ENCODE measurements around the gene GPR78.

Gene GPR78

GRCh38 chr4:8538703-8539567 lies 41.3 kb upstream of the GPR78 start:
- Histone ChIP-seq H3K18ac (ENCODE audit: low read depth in 1 of 2, low read length in 2 of 2) (no peak overlapping the region), H2BK15ac (ENCODE audit: low read depth, poor library complexity, severe bottlenecking) (no peak overlapping the region), H2BK5ac (ENCODE audit: low read depth, low read length, poor library complexity, severe bottlenecking) (no peak overlapping the region), H3K14ac (ENCODE audit: low read length in 2 of 2) (no peak overlapping the region), H3K4me3 (ENCODE audit: insufficient read depth in 1 of 2, low read depth in 1 of 2, low read length in 2 of 2) (no peak overlapping the region), H3K4ac (ENCODE audit: low read depth in 1 of 2, low read length in 2 of 2) (no peak overlapping the region), H2BK120ac (ENCODE audit: low read depth, low read length) (no peak overlapping the region), H2BK12ac (ENCODE audit: low read length in 2 of 2) (no peak overlapping the region), H3K79me1 (replicated peaks; ENCODE audit: low read length, poor library complexity, severe bottlenecking) (no peaks in the 10 kb centered on the region), H2AK5ac (ENCODE audit: low read length, severe bottlenecking) (no peak overlapping the region), H4K91ac (ENCODE audit: low read length) (no peak overlapping the region), H3K9me3 (ENCODE audit: control insufficient read depth, low read length) (no peaks in the 10 kb centered on the region), H3K27me3 (ENCODE audit: control insufficient read depth in 1 of 2, insufficient read depth in 1 of 2, low read length in 2 of 2) (no peaks in the 10 kb centered on the region), H3K36me3 (ENCODE audit: control insufficient read depth in 1 of 2, insufficient read depth in 2 of 2, low read depth in 1 of 2, low read length in 2 of 2) (no peaks in the 10 kb centered on the region), H3K23ac (ENCODE audit: low read length in 2 of 2) (no peak overlapping the region), H4K8ac (ENCODE audit: low read length) (no peak overlapping the region), H2AFZ (ENCODE audit: low read depth, low read length) (no peak overlapping the region), H3K4me2 (ENCODE audit: low read length, poor library complexity, severe bottlenecking) (no peak overlapping the region), H3K4me1 (ENCODE audit: control insufficient read depth, insufficient read depth, low read depth, low read length) (peaks cover 11% of the 10 kb centered on the region), H3K9ac (ENCODE audit: low read length) (peak overlapping the region; percentile 47), H3K27ac (ENCODE audit: low read length, poor library complexity, severe bottlenecking) (no peak overlapping the region)
- WGBS: 81% methylated on average over 15 of the region's 15 CpGs
- peak; percentile 55 for DNase-seq

- no peak overlapping the region for H3K4me3 ChIP-seq (ENCODE audit: insufficient read depth in 1 of 2, low read depth in 1 of 2, low read length in 2 of 2)
- H3K9ac ChIP-seq (ENCODE audit: low read length): no peak overlapping the region
- H3K36me3 ChIP-seq (ENCODE audit: control insufficient read depth in 1 of 2, insufficient read depth in 2 of 2, low read depth in 1 of 2, low read length in 2 of 2): no peaks in the 10 kb centered on the region
- no peaks in the 10 kb centered on the region for H3K79me1 ChIP-seq (replicated peaks; ENCODE audit: low read length, poor library complexity, severe bottlenecking)
- H2BK120ac ChIP-seq (ENCODE audit: low read depth, low read length): no peak overlapping the region
- no peak overlapping the region for H2AK5ac ChIP-seq (ENCODE audit: low read length, severe bottlenecking)
- no peak overlapping the region for H3K4me2 ChIP-seq (ENCODE audit: low read length, poor library complexity, severe bottlenecking)
- no peak overlapping the region for H3K4ac ChIP-seq (ENCODE audit: low read depth in 1 of 2, low read length in 2 of 2)
- H2AFZ ChIP-seq (ENCODE audit: low read depth, low read length): no peak overlapping the region
- 82% methylated on average over 5 of the region's 5 CpGs for WGBS
- H3K9me3 ChIP-seq (ENCODE audit: control insufficient read depth, low read length): no peaks in the 10 kb centered on the region
- no peak overlapping the region for H4K91ac ChIP-seq (ENCODE audit: low read length)
- H3K14ac ChIP-seq (ENCODE audit: low read length in 2 of 2): no peak overlapping the region
- no peaks in the 10 kb centered on the region for H3K27me3 ChIP-seq (ENCODE audit: control insufficient read depth in 1 of 2, insufficient read depth in 1 of 2, low read length in 2 of 2)
- peaks cover 9% of the 10 kb centered on the region for H3K4me1 ChIP-seq (ENCODE audit: control insufficient read depth, insufficient read depth, low read depth, low read length)
- H3K27ac ChIP-seq (ENCODE audit: low read length, poor library complexity, severe bottlenecking): no peak overlapping the region
- no peak overlapping the region for H3K18ac ChIP-seq (ENCODE audit: low read depth in 1 of 2, low read length in 2 of 2)
- H3K23ac ChIP-seq (ENCODE audit: low read length in 2 of 2): no peak overlapping the region
- no peak for DNase-seq
- no peak overlapping the region for H4K8ac ChIP-seq (ENCODE audit: low read length)
- H2BK15ac ChIP-seq (ENCODE audit: low read depth, poor library complexity, severe bottlenecking): no peak overlapping the region
- no peak overlapping the region for H2BK5ac ChIP-seq (ENCODE audit: low read depth, low read length, poor library complexity, severe bottlenecking)
- H2BK12ac ChIP-seq (ENCODE audit: low read length in 2 of 2): no peak overlapping the region
These were observed 40.5 kb upstream of the GPR78 start for GRCh38 chr4:8539661-8540060.

GRCh38 chr4:8540072-8540471 lies 40.1 kb upstream of the GPR78 start:
- no peak overlapping the region for H2BK12ac ChIP-seq (ENCODE audit: low read length in 2 of 2)
- peaks cover 9% of the 10 kb centered on the region for H3K4me1 ChIP-seq (ENCODE audit: control insufficient read depth, insufficient read depth, low read depth, low read length)
- DNase-seq: no peak
- no peaks in the 10 kb centered on the region for H3K9me3 ChIP-seq (ENCODE audit: control insufficient read depth, low read length)
- no peak overlapping the region for H3K4ac ChIP-seq (ENCODE audit: low read depth in 1 of 2, low read length in 2 of 2)
- no peak overlapping the region for H4K8ac ChIP-seq (ENCODE audit: low read length)
- no peak overlapping the region for H3K14ac ChIP-seq (ENCODE audit: low read length in 2 of 2)
- H2AK5ac ChIP-seq (ENCODE audit: low read length, severe bottlenecking): no peak overlapping the region
- H3K36me3 ChIP-seq (ENCODE audit: control insufficient read depth in 1 of 2, insufficient read depth in 2 of 2, low read depth in 1 of 2, low read length in 2 of 2): no peaks in the 10 kb centered on the region
- H3K4me2 ChIP-seq (ENCODE audit: low read length, poor library complexity, severe bottlenecking): no peak overlapping the region
- no peak overlapping the region for H2AFZ ChIP-seq (ENCODE audit: low read depth, low read length)
- H3K4me3 ChIP-seq (ENCODE audit: insufficient read depth in 1 of 2, low read depth in 1 of 2, low read length in 2 of 2): no peak overlapping the region
- WGBS: 76% methylated on average over 9 of the region's 9 CpGs
- H3K9ac ChIP-seq (ENCODE audit: low read length): no peak overlapping the region
- peaks cover 0 to under 1% of the 10 kb centered on the region in 2 experiments for H3K27me3 ChIP-seq (ENCODE audit: control insufficient read depth in 1 of 2, insufficient read depth in 1 of 2, low read length in 2 of 2)
- H3K27ac ChIP-seq (ENCODE audit: low read length, poor library complexity, severe bottlenecking): no peak overlapping the region
- no peak overlapping the region for H3K18ac ChIP-seq (ENCODE audit: low read depth in 1 of 2, low read length in 2 of 2)
- H2BK15ac ChIP-seq (ENCODE audit: low read depth, poor library complexity, severe bottlenecking): no peak overlapping the region
- no peak overlapping the region for H3K23ac ChIP-seq (ENCODE audit: low read length in 2 of 2)
- no peaks in the 10 kb centered on the region for H3K79me1 ChIP-seq (replicated peaks; ENCODE audit: low read length, poor library complexity, severe bottlenecking)
- no peak overlapping the region for H2BK120ac ChIP-seq (ENCODE audit: low read depth, low read length)
- no peak overlapping the region for H4K91ac ChIP-seq (ENCODE audit: low read length)
- no peak overlapping the region for H2BK5ac ChIP-seq (ENCODE audit: low read depth, low read length, poor library complexity, severe bottlenecking)

GRCh38 chr4:8540586-8540985 lies 39.6 kb upstream of the GPR78 start:
- H3K9me3 ChIP-seq (ENCODE audit: control insufficient read depth, low read length): no peaks in the 10 kb centered on the region
- H3K4me3 ChIP-seq (ENCODE audit: insufficient read depth in 1 of 2, low read depth in 1 of 2, low read length in 2 of 2): no peak overlapping the region
- no peak overlapping the region for H2BK5ac ChIP-seq (ENCODE audit: low read depth, low read length, poor library complexity, severe bottlenecking)
- no peaks in the 10 kb centered on the region for H3K36me3 ChIP-seq (ENCODE audit: control insufficient read depth in 1 of 2, insufficient read depth in 2 of 2, low read depth in 1 of 2, low read length in 2 of 2)
- no peak overlapping the region for H3K23ac ChIP-seq (ENCODE audit: low read length in 2 of 2)
- H2AK5ac ChIP-seq (ENCODE audit: low read length, severe bottlenecking): no peak overlapping the region
- no peak overlapping the region for H3K27ac ChIP-seq (ENCODE audit: low read length, poor library complexity, severe bottlenecking)
- no peak overlapping the region for H3K4ac ChIP-seq (ENCODE audit: low read depth in 1 of 2, low read length in 2 of 2)
- no peaks in the 10 kb centered on the region for H3K79me1 ChIP-seq (replicated peaks; ENCODE audit: low read length, poor library complexity, severe bottlenecking)
- H2AFZ ChIP-seq (ENCODE audit: low read depth, low read length): no peak overlapping the region
- no peak overlapping the region for H3K9ac ChIP-seq (ENCODE audit: low read length)
- no peak overlapping the region for H3K4me2 ChIP-seq (ENCODE audit: low read length, poor library complexity, severe bottlenecking)
- no peak overlapping the region for H2BK15ac ChIP-seq (ENCODE audit: low read depth, poor library complexity, severe bottlenecking)
- peaks cover 9% of the 10 kb centered on the region for H3K4me1 ChIP-seq (ENCODE audit: control insufficient read depth, insufficient read depth, low read depth, low read length)
- no peak overlapping the region for H4K91ac ChIP-seq (ENCODE audit: low read length)
- 80% methylated on average over 11 of the region's 11 CpGs for WGBS
- H3K14ac ChIP-seq (ENCODE audit: low read length in 2 of 2): no peak overlapping the region
- H3K27me3 ChIP-seq (ENCODE audit: control insufficient read depth in 1 of 2, insufficient read depth in 1 of 2, low read length in 2 of 2): peaks cover 0 to 5% of the 10 kb centered on the region in 2 experiments
- H4K8ac ChIP-seq (ENCODE audit: low read length): no peak overlapping the region
- H2BK120ac ChIP-seq (ENCODE audit: low read depth, low read length): no peak overlapping the region
- no peak overlapping the region for H2BK12ac ChIP-seq (ENCODE audit: low read length in 2 of 2)
- H3K18ac ChIP-seq (ENCODE audit: low read depth in 1 of 2, low read length in 2 of 2): no peak overlapping the region
- DNase-seq: no peak
